ENCODE data around the gene HEPACAM2.

- no peak for TF ChIP-seq CTCF (IDR thresholded peaks at IDR 0.05; ENCODE audit: insufficient read depth, low read length, poor library complexity, severe bottlenecking)
- no peak for TF ChIP-seq EZH2phosphoT487 (conservative IDR thresholded peaks at IDR 0.05; ENCODE audit: low read length)
Observed at GRCh38 chr7:93176992-93177580, 49.2 kb downstream of the HEPACAM2 start.
